Measurements from ENCODE around the gene TLN1.

TLN1 gene, protein sequence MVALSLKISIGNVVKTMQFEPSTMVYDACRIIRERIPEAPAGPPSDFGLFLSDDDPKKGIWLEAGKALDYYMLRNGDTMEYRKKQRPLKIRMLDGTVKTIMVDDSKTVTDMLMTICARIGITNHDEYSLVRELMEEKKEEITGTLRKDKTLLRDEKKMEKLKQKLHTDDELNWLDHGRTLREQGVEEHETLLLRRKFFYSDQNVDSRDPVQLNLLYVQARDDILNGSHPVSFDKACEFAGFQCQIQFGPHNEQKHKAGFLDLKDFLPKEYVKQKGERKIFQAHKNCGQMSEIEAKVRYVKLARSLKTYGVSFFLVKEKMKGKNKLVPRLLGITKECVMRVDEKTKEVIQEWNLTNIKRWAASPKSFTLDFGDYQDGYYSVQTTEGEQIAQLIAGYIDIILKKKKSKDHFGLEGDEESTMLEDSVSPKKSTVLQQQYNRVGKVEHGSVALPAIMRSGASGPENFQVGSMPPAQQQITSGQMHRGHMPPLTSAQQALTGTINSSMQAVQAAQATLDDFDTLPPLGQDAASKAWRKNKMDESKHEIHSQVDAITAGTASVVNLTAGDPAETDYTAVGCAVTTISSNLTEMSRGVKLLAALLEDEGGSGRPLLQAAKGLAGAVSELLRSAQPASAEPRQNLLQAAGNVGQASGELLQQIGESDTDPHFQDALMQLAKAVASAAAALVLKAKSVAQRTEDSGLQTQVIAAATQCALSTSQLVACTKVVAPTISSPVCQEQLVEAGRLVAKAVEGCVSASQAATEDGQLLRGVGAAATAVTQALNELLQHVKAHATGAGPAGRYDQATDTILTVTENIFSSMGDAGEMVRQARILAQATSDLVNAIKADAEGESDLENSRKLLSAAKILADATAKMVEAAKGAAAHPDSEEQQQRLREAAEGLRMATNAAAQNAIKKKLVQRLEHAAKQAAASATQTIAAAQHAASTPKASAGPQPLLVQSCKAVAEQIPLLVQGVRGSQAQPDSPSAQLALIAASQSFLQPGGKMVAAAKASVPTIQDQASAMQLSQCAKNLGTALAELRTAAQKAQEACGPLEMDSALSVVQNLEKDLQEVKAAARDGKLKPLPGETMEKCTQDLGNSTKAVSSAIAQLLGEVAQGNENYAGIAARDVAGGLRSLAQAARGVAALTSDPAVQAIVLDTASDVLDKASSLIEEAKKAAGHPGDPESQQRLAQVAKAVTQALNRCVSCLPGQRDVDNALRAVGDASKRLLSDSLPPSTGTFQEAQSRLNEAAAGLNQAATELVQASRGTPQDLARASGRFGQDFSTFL (N-terminal part only)

DNA sequence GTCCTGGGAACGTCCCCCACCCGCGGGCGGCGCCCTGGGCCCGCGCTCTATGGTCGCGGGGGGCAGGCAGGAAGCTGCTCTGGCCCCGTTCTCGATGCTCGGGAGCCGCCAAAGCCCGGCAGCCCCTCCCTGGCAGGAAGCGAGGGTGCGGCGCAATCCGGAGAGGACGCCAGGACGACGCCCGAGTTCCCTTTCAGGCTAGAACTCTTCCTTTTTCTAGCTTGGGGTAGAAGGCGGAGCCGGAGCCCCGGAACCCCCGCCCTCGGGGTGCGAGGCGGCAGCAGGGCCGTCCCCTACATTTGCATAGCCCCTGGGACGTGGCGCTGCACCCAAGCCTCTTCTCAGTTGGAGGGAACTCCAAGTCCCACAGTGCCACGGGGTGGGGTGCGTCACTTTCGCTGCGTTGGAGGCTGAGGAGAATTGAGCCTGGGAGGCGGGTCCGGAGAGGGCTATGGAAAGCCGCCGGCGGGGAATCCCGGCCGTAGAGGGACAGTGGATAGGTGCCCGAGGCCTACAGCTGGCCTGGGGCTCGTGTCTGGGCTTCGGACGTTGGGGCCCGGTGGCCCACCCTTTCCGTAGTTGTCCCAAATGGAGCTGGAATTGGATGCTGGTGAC is at the start of gene TLN1, which contains the start of gene CREB3:
TLN1 (minus strand) TSS at position 11 of the 615 bp plus-strand sequence. CDS start 6,501 bp downstream, outside the sequence.
CREB3 (plus strand) TSS at position 482 of the 615 bp plus-strand sequence; CDS start at position 589, 107 bp downstream.
- H3K4me3 ChIP-seq (ENCODE audit: low read length), result peak within 1 kb of the TSS; percentile 68
- no peak for TF ChIP-seq CTCF (conservative IDR thresholded peaks at IDR 0.05; ENCODE audit: low read depth, low read length)
- DNase-seq (ENCODE audit: low read depth), result peak; percentile 95

- TF ChIP-seq CTCF (conservative IDR thresholded peaks at IDR 0.05; ENCODE audit: low read depth, low read length), result no peak
- DNase-seq (ENCODE audit: low read depth), result no peak
Measured at GRCh38 chr9:35781066-35781465, 49.1 kb upstream of the TLN1 start.

DNA sequence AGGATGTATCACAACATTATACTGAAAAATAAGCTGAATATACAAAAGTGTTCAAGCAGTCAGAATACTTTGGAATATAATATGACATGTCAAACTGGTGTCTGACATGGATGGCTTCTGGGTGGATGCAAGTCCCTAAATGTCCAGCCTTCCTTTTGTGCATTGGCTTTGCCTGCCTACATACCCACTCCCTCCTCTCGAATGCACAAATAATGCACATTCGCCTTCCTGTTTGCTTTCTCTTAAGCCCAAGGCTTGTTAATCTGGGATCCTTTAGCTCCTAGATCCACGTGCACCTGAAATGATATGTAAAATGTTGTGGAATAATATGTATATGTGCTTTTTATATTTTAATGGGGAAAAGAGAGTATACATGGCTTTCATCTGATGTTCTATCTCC is 46.5 kb upstream of the TLN1 start:
- TF ChIP-seq CTCF (conservative IDR thresholded peaks at IDR 0.05; ENCODE audit: low read depth, low read length), result no peak
- DNase-seq (ENCODE audit: low read depth), result no peak
- no peak overlapping the region for H3K4me3 ChIP-seq (ENCODE audit: low read length)

More at GRCh38 chr9:35781066-35781465, 49.1 kb upstream of the TLN1 start:
- no peak overlapping the region for H3K4me3 ChIP-seq (ENCODE audit: low read length)

DNA sequence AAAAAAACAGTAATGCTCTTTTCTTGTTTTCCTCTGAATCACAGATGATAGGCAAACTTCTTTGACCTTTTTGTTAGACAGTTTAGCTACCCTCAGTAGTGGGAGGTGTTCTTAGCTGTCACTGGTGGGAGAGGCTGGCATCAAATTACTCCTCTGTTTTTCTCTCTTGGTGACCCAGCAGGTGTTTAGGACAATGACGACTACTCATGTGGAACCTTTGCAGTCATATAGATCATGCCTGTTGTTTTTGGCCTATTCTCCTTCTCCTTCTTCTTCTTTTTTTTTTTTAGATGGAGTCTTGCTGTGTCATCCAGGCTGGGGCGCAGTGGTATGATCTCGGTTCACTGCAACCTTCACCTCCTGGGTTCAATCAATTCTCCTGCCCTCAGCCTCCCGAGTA is 44.0 kb upstream of the TLN1 start:
- TF ChIP-seq CTCF (conservative IDR thresholded peaks at IDR 0.05; ENCODE audit: low read depth, low read length), result no peak
- DNase-seq (ENCODE audit: low read depth), result no peak
- no peak overlapping the region for H3K4me3 ChIP-seq (ENCODE audit: low read length)

DNA sequence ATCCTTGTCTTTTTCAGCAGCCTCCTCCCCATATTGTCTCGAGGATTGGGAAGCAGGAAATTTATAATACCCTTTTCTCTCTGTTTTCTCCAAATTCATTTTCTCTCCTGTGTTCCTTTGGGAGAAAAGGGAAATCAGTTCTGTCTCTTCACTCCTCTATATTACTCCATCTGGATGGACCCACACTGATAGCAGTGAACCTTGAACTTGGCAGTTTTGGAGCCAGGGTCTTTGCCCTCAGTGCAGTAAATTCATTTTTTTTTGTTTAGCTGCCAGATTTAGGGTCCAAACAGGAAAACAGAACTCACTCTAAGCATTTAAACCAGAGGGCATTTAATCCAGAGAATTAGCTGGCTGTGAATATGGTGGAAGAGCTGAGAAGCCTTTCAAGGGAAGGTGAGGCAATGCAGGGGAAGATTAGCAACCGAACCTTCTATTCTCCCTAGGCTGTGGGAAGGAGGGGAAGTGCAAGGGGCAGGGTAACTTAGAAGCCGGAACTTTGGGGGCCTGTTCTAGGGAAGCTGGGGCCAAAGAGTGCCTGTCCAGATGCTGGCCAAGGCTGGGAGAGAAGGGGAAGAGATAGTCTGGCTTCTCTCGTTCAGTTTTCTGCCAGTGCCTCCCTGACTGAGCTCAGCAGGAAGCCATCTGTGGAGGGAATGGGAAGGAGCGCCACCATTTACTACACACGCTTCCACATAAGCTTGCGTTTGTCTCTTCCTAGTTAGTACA is 43.1 kb upstream of the TLN1 start:
- H3K4me3 ChIP-seq (ENCODE audit: low read length), result no peak overlapping the region

More for the DNA sequence above, 43.1 kb upstream of the TLN1 start:
- no peak for DNase-seq (ENCODE audit: low read depth)
- TF ChIP-seq CTCF (conservative IDR thresholded peaks at IDR 0.05; ENCODE audit: low read depth, low read length), result no peak
